MM.1S (cell line): ENCODE measurements around the gene FAM240A.

Source experiments
- CTCF ChIP-seq: fragments of 300-600 bp; sonication (generic); IDR thresholded peaks from 2 replicates; pipeline ENCODE4 v1.5.1; 2016; ENCODE audit warnings: antibody characterized with exemption, low read length, mixed read lengths
- EZH2 ChIP-seq: fragments of 300-600 bp; sonication (generic); optimal IDR thresholded peaks from 2 replicates; pipeline ENCODE3; 2017; ENCODE audit warnings: low read depth, mild to moderate bottlenecking, antibody characterized with exemption, low read length, mixed read lengths
- EZH2phosphoT487 ChIP-seq: fragments of 300-600 bp; sonication (generic); IDR thresholded peaks from 2 replicates; pipeline ENCODE4 v1.6.1; 2018; ENCODE audit warnings: antibody characterized with exemption, low read length

GRCh38 chr3:46642971-46643370, 30.6 kb downstream of the FAM240A start:
- no peak for TF ChIP-seq CTCF
- no peak for TF ChIP-seq EZH2phosphoT487
- no peak for TF ChIP-seq EZH2
